T-helper 2 cell treated with Interferon-gamma antibody and Interleukin-4, amounts not matched to agents 5 μg/mL and 100 μg/mL, for 36 hours (primary cell): ENCODE results near the gene GAMT.

Source experiments
- DNase-seq: peaks from one replicate; pipeline ENCODE4 v3.0.0; 2021; ENCODE audit warnings: low spot score
- H3K27ac Mint-ChIP-seq: one replicate; pipeline ENCODE4 v1.8.0; 2021; ENCODE audit warnings: mild to moderate bottlenecking, mixed read lengths
- H3K27me3 Mint-ChIP-seq: one replicate; pipeline ENCODE4 v1.8.0; 2021; ENCODE audit warnings: low read depth, mixed read lengths
- H3K36me3 Mint-ChIP-seq: one replicate; pipeline ENCODE4 v1.8.0; 2021; ENCODE audit warnings: low read depth, mixed read lengths
- H3K4me1 Mint-ChIP-seq: one replicate; pipeline ENCODE4 v1.8.0; 2021; ENCODE audit warnings: low read depth, mixed read lengths
- H3K4me3 Mint-ChIP-seq: one replicate; pipeline ENCODE4 v1.8.0; 2022; ENCODE audit warnings: mild to moderate bottlenecking, moderate library complexity, mixed read lengths
- H3K9me3 Mint-ChIP-seq: one replicate; pipeline ENCODE4 v1.8.0; 2021; ENCODE audit warnings: mixed read lengths

Gene GAMT

DNA sequence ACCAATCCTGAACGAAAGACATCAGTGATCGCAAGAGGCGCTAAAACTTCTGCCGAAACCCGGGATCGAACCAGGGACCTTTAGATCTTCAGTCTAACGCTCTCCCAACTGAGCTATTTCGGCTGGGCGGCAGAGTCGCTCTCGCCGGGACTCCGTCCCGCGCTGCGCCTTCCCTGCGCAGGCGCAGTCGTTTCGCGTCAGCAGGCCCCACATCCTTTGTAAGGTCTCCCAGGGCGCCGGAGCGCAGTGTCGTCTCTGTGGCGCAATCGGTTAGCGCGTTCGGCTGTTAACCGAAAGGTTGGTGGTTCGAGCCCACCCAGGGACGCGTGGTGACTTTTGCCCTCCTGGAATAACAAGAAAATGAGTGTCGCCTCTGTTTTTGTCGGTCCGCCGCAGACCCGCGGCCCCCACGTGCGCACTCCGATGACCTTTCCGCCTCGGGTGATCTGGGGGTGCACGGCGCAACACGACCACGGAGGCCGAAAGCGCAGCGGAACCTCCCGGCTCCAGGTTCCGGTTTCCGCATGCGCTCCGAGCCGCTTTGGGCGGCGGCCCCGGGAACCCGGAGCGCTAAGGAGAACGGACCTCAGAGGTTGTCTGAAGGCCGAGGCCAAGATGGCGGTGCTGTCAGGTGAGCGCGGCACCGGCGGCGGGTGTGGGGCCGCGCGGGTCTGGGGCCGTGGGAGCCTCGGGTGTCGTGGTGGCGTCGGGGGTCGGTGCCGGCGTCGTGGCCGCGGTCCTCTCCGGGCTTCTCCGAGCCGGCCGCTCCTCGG lies 17.8 kb downstream of the GAMT start, which contains the start of gene NDUFS7:
NDUFS7 (plus strand) TSS at position 596 of the 773 bp plus-strand sequence; CDS start at position 616, 20 bp downstream.
- H3K4me1 Mint-ChIP-seq, result peaks cover 13% of the 10 kb centered on the region
- H3K4me3 Mint-ChIP-seq, result peak within 1 kb of the TSS; percentile 90
- DNase-seq, result peak; percentile 92
- no peaks in the 10 kb centered on the region for H3K9me3 Mint-ChIP-seq
- peaks cover 3% of the 10 kb centered on the region for H3K36me3 Mint-ChIP-seq
- peak within 1 kb of the TSS; percentile 98 for H3K27ac Mint-ChIP-seq
- peaks cover 8% of the 10 kb centered on the region for H3K27me3 Mint-ChIP-seq

DNA sequence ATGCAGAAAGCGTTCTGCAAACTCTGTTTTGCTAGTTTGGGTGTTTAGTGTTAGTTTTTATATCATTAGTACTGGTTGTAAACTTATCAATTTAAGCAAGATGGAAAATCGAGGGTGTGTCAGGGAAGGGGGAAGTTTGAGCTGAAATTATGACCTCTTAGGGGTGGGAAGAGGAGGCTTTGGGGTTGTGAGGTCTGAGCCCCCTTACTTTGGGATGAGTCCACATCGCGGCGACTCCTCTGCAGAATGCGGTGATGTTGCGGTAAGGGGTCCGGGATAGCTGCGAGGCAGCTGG lies 18.4 kb downstream of the GAMT start:
- peaks cover 3% of the 10 kb centered on the region for H3K36me3 Mint-ChIP-seq
- peak overlapping the region; percentile 98 for H3K27ac Mint-ChIP-seq
- no peak for DNase-seq
- peak overlapping the region; percentile 90 for H3K4me3 Mint-ChIP-seq
- H3K9me3 Mint-ChIP-seq, result no peaks in the 10 kb centered on the region
- H3K27me3 Mint-ChIP-seq, result peaks cover 8% of the 10 kb centered on the region
- H3K4me1 Mint-ChIP-seq, result peaks cover 13% of the 10 kb centered on the region

DNA sequence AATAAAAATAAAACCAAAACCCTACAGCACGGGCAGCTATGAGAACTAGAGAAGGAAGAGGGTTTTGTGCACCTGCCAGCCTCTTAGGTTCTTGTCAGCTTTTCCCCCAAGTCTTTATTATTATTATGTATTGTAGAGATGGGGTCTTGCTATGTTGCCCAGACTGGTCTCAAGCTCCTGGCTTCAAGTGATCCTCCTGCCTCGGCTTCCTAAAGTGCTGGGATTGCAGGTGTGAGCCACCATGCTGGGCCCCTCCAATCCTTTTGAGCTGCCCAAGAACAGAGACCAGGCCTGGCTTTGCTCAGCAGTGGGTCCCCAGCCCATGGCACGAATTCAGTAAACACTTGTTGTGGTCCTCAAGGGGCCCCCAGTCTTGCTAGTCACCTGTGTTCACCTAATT lies 19.1 kb downstream of the GAMT start:
- Mint-ChIP-seq H3K4me3 (no peak overlapping the region), H3K9me3 (no peaks in the 10 kb centered on the region), H3K27me3 (peaks cover 8% of the 10 kb centered on the region), H3K36me3 (peaks cover 3% of the 10 kb centered on the region), H3K27ac (no peak overlapping the region), H3K4me1 (peaks cover 13% of the 10 kb centered on the region)
- no peak for DNase-seq

DNA sequence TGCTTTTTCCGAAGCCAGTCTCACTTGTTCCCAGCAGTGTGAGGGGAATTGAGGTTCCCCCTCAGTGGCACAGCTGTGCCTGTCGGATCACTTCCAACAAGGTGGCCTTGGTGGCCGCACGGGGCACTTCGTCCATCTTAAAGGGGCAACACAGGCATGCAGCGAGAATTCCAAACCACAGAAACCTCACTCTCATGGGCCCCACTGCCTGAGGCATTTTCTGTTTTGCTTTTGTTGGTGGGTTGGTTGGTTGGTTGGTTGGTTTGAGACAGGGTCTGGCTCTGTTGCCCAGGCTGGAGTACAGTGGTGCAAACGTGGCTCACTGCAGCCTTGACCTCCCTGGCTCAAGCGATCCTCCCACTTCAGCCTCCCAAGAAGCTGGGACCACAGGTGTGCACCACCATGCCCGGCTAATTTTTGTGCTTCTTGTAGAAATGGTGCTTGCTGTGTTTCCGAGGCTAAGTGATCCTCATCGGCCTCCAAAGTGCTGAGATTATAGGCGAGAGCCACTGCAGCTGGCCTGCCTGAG lies 21.3 kb downstream of the GAMT start:
- no peak for DNase-seq
- Mint-ChIP-seq H3K36me3 (peaks cover 4% of the 10 kb centered on the region), H3K9me3 (no peaks in the 10 kb centered on the region), H3K27ac (no peak overlapping the region), H3K4me3 (no peak overlapping the region), H3K4me1 (peaks cover 13% of the 10 kb centered on the region), H3K27me3 (peaks cover 8% of the 10 kb centered on the region)

DNA sequence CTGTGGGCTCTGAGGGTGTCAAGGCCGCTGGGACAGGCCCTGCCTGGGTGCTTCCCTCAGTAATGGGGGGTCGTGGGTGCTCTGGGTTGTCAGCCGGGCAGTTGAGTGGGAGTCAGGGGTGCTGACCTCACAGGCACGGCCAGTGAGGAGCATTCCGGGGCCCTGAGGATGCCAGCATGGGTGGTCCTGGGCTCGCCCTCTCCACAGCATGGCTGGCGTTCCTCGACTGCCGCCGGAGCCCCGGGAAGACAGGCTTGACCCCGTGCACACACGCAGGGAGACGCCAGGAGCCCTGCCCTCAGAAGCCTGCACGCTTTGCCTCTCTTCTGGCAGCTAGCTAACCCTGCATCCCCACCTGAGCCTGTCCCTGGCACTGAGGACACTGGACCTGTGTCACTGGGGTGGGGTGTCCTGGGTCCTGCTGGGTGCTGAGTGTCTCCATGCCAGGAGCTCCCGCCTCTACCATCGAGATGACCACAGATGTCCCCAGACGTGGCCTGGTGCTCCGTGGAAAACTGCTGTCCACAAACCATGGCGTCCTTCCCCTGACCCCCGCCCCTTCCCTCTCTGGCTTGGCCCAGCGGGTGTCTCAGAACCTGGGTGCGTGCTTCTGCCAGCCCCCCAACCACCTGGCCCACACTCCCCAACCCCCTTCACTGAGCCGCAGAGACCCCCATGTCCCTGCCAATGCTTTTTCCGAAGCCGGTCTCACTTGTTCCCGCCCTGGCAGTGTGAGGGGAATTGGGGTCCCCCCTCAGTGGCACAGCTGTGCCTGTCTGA lies 22.0 kb downstream of the GAMT start:
- no peaks in the 10 kb centered on the region for H3K9me3 Mint-ChIP-seq
- H3K4me3 Mint-ChIP-seq, result no peak overlapping the region
- no peak overlapping the region for H3K27ac Mint-ChIP-seq
- H3K27me3 Mint-ChIP-seq, result peaks cover 8% of the 10 kb centered on the region
- H3K4me1 Mint-ChIP-seq, result peaks cover 7% of the 10 kb centered on the region
- no peak for DNase-seq
- peaks cover 8% of the 10 kb centered on the region for H3K36me3 Mint-ChIP-seq

DNA sequence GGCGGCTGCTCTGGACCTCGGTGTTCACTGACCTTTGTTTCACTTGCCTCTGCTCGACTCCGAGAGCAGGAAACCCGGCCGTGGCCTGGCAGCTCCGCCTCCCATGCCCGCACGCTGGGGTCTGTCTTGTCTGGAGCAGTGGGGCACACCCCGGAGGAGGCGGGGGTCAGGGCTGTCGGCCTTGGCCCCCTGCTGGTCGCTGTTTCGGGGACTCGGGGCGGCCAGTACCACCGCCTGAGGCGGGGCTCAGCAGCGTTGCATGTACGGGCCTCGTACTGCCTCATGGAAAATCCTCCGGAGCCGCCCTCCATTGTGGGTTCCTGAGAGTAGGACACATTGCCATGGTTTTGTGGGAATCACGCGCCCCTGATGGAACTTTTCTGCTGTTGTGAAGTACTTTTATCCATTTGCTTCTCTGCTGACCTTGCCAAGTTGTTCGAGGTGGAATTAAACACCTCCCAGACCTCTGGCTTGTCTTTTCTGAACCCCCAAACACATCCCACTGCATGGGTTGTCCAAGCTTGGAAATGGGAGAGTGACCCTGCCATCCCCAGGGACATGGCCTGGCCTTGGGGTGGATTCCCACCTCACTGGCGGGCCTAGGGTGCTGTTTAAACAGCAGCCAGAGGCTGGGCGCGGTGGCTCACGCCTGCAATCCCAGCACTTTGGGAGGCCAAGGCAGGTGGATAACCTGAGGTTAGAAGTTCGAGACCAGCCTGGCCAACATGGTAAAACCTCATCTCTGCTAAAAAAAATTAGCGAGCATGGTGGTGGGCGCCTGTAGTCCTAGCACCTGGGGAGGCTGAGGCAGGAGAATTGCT lies 23.2 kb downstream of the GAMT start:
- Mint-ChIP-seq H3K4me1 (peaks cover 4% of the 10 kb centered on the region), H3K27me3 (peaks cover 4% of the 10 kb centered on the region), H3K27ac (no peak overlapping the region), H3K36me3 (peaks cover 10% of the 10 kb centered on the region), H3K9me3 (no peaks in the 10 kb centered on the region), H3K4me3 (no peak overlapping the region)
- no peak for DNase-seq

DNA sequence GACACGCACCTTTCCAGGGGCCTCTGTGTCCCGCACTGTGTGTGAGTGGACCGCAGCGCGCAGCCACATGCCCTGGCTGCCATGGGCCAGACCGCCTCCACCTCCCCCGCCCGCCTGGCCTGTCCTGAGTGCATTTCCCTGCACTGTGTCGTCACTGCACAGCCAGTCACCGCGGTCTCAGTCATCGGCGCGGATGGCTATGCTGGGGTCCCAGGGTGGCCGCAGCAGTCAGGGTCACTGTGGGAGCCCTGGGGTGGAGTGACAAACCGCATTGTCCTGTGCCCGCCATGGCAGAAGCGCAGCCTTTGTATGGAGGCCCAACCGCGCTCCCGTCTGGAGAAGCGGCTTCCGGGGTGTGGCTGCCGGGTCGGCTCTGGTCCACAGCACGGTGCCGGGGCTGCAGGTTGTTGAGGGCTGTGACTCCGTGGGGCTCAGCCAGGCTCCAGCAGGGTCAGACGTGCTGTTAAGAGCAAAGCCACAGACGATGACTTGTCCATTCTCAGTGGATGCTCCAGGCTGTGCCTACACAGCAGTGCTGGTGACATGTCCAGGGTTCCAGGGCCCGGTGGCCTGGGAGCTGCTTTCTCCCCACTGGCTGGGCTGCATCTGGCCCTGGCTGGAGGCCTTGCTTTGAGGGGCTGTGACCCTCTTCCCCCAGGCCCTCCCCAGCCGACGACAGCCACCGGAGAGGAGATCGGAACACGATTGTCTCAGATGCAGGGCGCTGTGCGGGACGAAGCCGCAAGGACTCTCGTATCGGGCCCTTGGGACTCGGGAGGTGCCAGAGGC lies 24.0 kb downstream of the GAMT start:
- Mint-ChIP-seq H3K4me1 (no peaks in the 10 kb centered on the region), H3K27me3 (no peaks in the 10 kb centered on the region)

DNA sequence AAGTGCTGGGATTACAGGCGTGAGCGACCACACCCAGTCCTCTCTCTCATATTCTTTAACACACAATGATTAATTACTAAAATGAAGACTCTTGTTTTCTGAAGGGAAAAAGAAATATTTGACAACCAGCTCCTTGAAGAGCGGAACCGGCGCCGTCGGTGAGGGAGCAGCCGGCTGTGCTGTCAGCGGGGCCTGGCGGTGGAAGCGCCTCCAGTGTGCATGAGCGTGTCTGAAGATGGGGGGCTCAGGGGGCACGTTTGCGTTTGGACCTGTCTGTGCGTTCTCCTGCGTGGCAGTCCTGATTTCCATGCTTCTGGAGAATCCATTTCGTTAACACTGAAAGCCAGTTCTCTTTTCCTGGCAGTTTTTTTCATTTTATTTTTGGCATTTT lies 24.9 kb downstream of the GAMT start:
- Mint-ChIP-seq H3K27ac (no peak overlapping the region), H3K4me1 (no peaks in the 10 kb centered on the region), H3K27me3 (no peaks in the 10 kb centered on the region), H3K9me3 (no peaks in the 10 kb centered on the region), H3K4me3 (no peak overlapping the region), H3K36me3 (peaks cover 11% of the 10 kb centered on the region)
- no peak for DNase-seq

More for the DNA sequence above, 24.0 kb downstream of the GAMT start:
- no peak overlapping the region for H3K4me3 Mint-ChIP-seq
- H3K27ac Mint-ChIP-seq, result no peak overlapping the region
- no peak for DNase-seq
- H3K36me3 Mint-ChIP-seq, result peaks cover 11% of the 10 kb centered on the region
- H3K9me3 Mint-ChIP-seq, result no peaks in the 10 kb centered on the region

DNA sequence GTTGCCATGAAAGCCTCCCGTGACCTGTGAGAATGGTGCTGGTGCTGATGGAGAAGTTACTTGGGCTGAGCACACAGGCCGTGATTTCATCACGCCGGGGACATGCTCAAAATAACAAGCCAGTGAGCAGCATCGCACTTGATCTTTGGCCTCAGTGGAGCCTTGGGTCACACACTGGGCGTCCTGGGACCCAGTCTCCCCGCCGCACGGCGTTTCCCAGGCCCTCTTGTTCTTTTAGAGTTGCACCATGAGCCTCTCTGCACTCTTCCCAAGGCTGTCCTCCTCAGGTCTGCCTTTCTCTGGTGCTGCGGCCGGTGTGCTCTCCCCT lies 27.1 kb downstream of the GAMT start:
- H3K27me3 Mint-ChIP-seq, result no peaks in the 10 kb centered on the region
- no peak overlapping the region for H3K4me3 Mint-ChIP-seq
- H3K27ac Mint-ChIP-seq, result no peak overlapping the region
- no peaks in the 10 kb centered on the region for H3K4me1 Mint-ChIP-seq
- H3K36me3 Mint-ChIP-seq, result peaks cover 14% of the 10 kb centered on the region
- H3K9me3 Mint-ChIP-seq, result no peaks in the 10 kb centered on the region
- DNase-seq, result no peak

DNA sequence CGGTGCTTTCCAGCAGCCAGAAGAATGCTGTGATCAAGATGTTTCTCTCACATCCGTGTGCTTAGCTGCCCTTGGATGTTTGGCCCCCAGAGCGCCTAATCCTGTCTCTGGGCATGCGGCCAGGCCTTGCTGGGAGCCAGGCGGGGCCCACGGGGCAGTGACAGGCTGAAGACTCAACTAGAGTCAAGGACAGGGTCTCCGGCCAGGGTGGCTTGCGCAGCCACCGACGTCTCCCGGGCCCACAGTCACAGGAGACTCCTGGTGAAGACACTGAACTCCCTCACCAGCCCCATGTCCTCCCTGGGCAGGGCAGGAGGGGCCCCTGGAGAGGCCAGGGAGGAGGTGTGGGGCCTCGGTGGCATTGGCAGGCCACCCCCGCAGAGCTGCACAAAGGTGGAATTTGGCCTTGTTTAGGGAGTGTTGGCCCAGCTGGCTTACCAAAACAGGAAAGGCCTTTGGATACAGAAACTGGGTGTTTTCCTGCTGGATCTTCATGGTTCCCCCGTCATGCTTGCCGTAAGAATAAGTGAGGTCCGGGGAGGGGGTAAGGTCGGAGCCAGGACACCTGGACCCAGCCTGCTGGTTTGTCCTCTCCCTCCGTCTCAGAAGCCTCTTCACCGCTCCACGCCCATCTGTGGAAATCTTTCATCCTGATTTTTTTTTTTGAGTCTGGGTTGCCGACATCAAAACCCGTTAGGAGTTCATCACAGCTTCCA lies 27.6 kb downstream of the GAMT start:
- H3K4me1 Mint-ChIP-seq, result no peaks in the 10 kb centered on the region
- H3K27me3 Mint-ChIP-seq, result no peaks in the 10 kb centered on the region
- H3K9me3 Mint-ChIP-seq, result no peaks in the 10 kb centered on the region
- no peak for DNase-seq
- no peak overlapping the region for H3K4me3 Mint-ChIP-seq
- H3K27ac Mint-ChIP-seq, result no peak overlapping the region
- H3K36me3 Mint-ChIP-seq, result peaks cover 14% of the 10 kb centered on the region

DNA sequence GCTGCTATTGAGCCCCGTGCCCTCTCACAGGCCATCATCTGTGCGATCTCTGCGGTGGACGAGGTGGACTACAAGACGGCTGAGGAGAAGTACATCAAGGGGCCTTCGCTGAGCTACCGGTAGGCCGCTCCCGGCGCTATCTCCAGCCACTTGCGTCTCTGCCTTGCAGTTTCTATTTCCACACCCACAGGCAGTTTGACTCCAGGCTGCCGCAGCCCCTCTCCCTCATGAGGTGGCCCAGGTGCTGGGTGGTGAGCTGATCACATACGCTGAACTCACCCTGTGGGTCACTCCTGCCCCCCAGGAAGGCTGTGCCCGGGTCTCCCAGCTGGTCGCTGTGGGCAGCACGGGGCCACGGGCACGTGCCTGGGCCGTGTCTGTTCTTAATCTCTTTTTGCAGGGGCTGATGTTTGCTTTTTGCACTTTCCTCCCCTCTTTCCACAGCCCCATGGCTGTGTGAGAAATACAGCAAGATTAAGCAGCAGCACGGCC lies 28.3 kb downstream of the GAMT start:
- H3K36me3 Mint-ChIP-seq, result peaks cover 15% of the 10 kb centered on the region
- no peak for DNase-seq
- H3K9me3 Mint-ChIP-seq, result no peaks in the 10 kb centered on the region
- H3K4me1 Mint-ChIP-seq, result no peaks in the 10 kb centered on the region
- no peak overlapping the region for H3K4me3 Mint-ChIP-seq
- H3K27me3 Mint-ChIP-seq, result no peaks in the 10 kb centered on the region
- H3K27ac Mint-ChIP-seq, result no peak overlapping the region

DNA sequence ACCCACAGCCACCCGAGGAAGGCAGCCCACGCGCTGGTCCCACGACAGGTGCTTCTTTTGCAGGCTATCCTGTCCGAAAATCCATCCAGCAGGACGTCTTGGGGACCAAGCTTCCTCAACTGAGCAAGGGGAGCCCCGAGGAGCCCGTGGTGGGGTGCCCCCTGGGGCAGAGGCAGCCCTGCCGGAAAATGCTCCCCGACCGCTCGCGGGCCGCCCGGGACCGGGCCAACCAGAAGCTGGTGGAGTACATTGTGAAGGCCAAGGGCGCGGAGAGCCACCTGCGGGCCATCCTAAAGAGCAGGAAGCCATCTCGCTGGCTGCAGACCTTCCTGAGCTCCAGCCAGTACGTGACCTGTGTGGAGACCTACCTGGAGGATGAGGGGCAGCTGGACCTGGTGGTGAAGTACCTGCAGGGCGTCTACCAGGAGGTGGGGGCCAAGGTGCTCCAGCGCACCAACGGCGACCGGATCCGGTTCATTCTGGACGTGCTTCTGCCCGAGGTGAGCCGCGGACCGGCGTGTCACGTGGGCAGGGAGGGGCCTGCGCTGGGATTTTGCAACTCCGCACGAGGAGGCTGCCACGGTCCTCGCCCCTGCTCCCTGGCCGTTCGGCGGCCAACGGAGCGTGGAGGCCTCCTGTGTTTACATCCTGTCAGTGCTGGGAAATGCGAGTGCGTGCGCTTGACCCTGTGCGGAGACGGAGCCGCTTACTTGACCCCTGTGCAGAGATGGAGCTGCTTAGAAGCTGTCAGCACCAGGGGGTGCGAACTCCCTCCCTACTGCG lies 30.6 kb downstream of the GAMT start:
- no peaks in the 10 kb centered on the region for H3K9me3 Mint-ChIP-seq
- H3K36me3 Mint-ChIP-seq, result peaks cover 20% of the 10 kb centered on the region
- no peak for DNase-seq
- H3K27ac Mint-ChIP-seq, result no peak overlapping the region
- H3K27me3 Mint-ChIP-seq, result no peaks in the 10 kb centered on the region
- no peak overlapping the region for H3K4me3 Mint-ChIP-seq
- H3K4me1 Mint-ChIP-seq, result no peaks in the 10 kb centered on the region
